Measurements from ENCODE around the gene HM13. TPM values are rescaled to one million over a fixed set of nuclear protein-coding genes. Genes with fewer than 3 reads are reported as not detected.
"Not testable (repeated sequence)": the region's sequence is repeated elsewhere in the genome, so short reads cannot be mapped to it uniquely, and the experiment has no call there.

The HM13 gene
- total RNA-seq, 1 donor from 2014 or later: 79.2 TPM

GRCh38 chr20:31542201-31542842 lies 28.1 kb downstream of the HM13 start:
- no peak for DNase-seq (ENCODE audit: low read depth)

DNA sequence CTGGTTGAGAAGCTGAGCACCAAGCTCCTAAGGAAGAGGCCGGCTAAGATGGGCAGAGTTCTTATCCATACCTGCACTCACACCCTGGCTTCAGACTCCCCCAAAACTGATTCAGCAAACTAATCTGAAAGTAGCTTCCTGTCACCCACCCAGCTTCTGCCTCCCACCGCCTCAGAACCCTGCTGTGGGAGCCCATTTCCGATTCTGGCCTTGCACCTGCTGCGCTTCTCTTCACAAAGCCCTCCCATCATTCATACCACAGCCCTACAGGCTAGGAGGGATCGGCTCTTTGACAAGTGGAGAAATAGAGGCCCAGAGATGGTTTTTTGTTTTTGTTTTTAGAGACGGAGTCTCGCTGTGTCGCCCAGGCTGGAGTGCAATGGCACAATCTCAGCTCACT lies 28.7 kb downstream of the HM13 start:
- no peak for DNase-seq (ENCODE audit: low read depth)

DNA sequence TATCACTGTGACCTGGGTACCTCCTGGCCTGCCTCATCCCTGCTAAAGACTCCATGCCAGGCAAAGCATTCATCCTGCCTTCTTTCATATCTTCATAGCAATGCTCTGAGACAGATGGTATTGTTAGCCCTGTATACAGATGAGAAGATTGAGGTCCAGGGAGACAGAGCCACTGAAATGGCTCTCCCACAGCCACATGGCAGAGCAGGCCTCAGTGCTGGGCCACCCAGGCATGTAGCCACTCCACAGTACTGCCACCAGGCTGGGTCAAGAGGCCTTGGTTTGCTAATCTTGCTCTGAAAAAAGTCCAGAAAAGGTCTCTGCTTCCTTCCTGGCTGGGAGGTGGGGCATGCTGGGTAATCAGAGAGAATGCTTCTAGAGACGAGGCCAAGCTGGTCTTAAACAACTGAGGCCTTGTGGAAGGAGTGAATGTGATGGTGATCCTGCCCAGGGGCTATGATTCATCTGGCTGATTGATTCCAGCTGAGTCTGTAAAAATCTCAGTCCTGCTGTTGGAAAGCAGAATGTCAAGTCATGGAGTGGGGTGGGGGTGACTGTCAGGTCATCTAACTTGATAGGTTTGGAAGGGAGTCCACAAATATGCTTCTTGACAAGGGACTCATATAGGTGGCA lies 29.8 kb downstream of the HM13 start:
- DNase-seq (ENCODE audit: low read depth): peak; percentile 75

DNA sequence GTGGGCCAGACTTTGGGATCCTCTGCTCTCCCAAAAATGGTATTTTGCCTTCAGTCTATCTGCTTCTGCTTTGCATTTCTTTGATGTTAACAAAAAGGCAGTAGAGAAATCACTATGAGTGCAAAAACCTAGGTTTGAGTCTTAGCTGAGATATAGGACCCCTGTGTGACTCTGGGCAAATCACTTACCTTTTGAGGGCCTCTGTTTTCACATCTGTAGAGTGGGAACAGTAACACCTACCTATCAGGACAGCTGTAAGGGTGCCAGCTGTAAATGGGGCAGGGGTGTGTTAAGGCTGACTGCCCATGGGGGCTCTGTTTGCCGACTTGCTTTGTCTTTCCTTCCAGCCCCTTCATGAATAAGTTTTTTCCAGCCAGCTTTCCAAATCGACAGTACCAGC lies 30.4 kb downstream of the HM13 start:
- no peak for DNase-seq (ENCODE audit: low read depth)

GRCh38 chr20:31545621-31546040 lies 31.4 kb downstream of the HM13 start:
- not testable (repeated sequence) for DNase-seq (ENCODE audit: low read depth)

DNA sequence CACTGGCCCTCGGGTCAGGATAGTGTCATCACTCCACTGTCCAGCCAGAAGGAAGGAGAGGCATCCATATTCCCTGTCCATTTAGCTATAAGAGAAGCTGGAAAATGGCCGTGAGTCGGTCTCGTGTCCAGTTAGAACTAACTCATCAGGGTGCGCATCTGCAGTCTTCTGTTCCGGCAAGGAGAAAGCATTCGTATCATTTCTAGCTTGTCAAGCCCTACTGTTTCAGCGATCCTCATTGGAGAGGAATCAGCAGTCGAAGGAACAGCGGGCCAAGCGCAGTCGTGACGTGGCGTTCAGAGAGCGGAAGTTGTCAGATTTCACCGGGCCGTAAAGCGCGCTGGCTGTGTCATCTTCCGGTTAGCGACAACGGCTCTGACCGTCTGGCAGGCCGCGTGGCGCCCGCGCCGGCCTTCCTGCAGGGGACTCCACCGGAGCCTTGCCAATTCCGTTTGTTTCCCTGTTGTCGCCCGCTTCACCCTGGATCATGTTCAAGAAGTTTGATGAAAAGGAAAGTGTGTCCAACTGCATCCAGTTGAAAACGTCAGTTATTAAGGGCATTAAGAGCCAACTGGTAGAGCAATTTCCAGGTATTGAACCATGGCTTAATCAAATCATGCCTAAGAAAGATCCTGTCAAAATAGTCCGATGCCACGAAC lies 32.9 kb downstream of the HM13 start:
- DNase-seq (ENCODE audit: low read depth): peak; percentile 91

DNA sequence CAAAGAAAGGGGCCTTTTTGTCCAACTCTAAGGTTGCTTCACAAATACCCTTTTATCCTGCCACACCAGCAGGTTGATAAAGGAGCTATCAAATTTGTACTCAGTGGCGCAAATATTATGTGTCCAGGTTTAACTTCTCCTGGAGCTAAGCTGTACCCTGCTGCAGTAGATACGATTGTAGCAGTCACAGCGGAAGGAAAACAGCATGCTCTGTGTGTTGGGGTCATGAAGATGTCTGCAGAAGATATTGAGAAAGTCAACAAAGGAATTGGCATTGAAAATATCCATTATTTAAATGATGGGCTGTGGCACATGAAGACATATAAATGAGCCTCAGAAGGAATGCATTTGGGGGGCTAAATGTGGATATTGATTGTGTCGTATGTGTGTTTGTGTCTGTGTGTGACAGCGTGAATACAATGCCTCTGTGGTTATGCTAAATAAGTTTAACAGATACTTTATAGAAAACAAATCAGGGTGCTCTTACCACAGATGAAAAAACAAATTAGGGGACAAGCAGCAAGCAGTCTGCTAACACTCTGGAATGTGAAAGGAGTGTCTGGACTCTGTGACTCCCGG lies 33.6 kb downstream of the HM13 start:
- DNase-seq (ENCODE audit: low read depth): no peak

DNA sequence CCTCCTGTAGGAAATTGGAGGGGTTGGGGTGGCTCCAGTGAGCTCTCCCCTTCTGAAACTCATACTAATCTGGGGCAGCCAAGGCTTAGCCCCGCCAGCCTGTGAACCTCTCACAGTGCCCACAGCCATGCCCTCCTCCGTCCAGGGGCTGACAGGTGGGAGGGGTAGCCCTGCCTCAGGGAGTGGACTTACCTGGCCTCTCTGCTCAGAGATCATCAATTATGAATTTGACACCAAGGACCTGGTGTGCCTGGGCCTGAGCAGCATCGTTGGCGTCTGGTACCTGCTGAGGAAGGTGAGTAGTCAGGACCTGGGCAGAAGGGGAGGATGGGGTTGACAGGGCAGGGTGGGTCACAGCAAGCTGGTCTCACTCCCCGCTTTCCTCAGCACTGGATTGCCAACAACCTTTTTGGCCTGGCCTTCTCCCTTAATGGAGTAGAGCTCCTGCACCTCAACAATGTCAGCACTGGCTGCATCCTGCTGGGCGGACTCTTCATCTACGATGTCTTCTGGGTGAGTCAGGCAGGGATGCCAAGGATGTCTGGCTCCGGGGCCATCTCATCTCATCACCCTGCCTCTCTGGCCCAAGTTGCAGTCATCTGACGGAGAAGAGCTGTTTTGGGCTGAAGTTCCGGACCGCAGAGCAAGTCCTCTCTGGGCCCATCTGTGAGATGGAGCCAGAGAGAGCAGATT lies 34.7 kb downstream of the HM13 start:
- DNase-seq (ENCODE audit: low read depth): no peak

- DNase-seq (ENCODE audit: low read depth): no peak
These were observed 35.3 kb downstream of the HM13 start for GRCh38 chr20:31549513-31549880.

- DNase-seq (ENCODE audit: low read depth): no peak
These were observed 35.9 kb downstream of the HM13 start for GRCh38 chr20:31550099-31550498.

DNA sequence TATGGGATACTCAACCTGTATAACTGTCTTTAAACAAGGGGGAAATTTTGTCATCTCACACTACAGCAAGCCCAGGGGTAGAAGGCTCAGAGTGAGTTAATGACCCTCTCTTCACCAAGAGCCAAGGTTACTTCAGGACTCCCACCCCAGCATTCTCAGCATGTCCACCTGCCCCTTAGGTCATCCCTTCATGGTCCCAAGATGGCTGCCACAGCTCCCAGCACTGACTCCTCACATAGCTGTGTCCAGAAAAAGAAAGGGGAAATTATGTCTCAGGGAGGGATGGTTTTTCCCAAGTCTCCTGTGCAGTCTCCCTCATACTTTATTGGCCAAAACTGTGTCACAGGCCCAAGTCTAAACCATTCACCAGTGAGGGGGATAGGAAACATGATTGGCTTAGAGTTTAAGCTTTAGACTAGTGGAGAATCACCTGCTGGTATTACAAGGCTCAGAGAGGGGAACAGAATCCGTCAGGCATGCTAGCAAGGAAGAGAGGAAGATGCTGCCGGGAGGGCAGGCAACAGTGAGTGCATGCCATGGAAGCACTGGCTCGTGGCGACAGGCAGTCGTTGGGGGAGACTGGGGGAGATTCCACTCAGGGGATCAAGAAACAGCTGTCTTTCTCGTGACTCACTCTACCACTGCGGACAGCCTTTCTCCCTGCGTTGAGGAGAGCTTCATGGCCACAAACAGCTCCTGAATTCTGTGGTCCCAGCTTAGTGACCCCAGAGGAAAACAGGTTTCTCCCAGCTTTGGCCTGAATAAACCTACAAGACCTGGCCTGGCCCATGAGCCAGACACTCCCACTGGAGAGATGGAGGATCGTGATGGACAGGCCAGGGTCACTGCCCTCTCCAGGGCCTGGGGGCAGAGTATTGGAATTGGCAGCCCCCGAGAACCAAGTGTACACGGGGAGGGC lies 37.2 kb downstream of the HM13 start:
- DNase-seq (ENCODE audit: low read depth): peak; percentile 99

DNA sequence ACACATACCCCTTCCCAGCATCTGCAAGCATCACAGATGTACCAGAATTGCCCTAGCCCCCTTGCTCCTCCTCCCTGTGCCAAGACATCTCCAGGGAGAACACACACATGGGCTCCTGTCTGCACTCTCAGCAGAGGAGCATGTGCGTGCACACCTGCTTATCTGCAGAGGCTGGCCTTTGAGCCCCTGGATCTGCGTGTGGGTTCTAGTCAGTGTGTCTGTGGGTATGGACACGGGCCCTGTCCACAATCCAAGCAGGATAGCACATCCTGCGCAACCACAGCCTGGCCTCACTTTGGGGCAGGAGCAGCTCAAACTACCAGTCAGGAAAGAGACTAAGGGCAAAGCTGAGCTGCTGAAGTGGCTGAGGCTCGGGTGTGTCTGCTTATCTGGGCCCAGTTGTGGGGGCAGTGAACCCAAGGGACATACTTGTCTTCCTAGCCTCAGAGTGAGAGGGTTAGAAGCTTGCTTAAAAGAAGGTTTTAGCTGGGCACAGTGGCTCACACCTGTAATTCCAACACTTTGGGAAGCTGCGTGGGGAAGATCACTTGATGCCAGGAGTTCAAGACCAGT lies 41.0 kb downstream of the HM13 start:
- DNase-seq (ENCODE audit: low read depth): no peak

GRCh38 chr20:31559704-31560093 lies 45.5 kb downstream of the HM13 start:
- DNase-seq (ENCODE audit: low read depth): no peak

GRCh38 chr20:31560094-31560745 lies 46.0 kb downstream of the HM13 start:
- DNase-seq (ENCODE audit: low read depth): peak; percentile 75

GRCh38 chr20:31560746-31561598 lies 46.7 kb downstream of the HM13 start:
- DNase-seq (ENCODE audit: low read depth): peak; percentile 94

DNA sequence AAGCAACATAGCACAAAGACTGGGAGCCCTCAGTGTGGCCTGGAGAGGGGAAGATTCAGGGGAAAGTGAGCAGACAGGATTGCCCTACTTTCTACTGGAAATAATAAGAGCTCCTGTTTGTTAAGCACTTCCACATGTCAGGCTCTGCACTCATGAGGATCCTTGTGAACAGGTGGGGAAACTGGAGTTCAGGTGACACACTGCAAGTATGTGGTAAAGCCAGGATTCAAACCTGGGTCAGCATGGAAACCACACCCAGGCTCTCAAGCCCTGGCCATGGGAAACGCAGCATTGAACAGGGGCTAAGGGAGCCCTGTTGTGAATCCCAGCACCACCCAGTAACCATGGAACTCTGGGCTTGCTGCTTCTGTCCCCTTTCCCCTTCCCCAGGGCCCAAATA lies 48.0 kb downstream of the HM13 start:
- no peak for DNase-seq (ENCODE audit: low read depth)

DNA sequence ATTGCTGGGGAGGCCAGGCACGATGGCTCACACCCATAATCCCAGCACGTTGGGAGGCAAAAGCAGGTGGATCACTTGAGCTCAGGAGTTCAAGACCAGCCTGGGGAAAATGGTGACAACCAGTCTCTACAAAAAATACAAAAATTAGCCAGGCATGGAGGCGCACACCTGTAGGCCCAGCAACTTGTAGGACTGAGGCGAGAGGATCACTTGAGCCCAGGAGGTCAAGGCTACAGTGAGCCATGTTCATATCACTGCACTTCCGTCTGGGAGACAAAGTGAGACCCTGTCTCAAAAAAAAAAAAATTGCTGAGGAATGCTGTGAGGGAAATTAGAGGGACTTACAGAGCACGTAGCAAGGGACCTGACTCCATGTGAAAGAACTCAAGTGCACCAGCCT lies 50.0 kb downstream of the HM13 start:
- DNase-seq (ENCODE audit: low read depth): no peak

DNA sequence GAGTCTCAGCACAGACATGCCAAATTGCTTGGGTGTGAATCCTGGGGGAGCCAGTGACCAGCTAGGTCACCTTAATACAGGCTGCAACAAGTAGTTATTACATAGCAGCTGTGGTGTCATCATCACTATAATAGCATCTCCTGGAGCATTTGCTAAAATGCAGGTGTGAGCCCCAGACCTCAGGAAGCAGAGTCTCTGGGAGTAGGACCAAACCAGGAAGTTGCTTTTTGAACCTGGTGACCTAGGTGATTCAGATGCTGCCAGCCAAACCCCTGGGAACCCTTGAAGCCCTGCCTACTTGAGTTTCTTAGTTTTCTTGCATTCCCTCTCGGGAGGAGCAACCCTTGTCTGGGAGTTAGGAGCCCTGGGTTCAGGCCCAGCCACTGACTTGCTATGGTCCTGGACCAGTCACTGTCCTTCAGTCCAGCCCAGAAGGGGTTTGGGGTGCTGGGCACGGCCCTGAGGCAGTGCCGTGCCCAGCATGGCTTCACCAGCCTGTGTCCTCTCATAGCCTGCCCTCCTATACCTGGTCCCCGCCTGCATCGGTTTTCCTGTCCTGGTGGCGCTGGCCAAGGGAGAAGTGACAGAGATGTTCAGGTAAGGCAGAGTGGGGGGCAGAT lies 51.6 kb downstream of the HM13 start:
- no peak for DNase-seq (ENCODE audit: low read depth)

DNA sequence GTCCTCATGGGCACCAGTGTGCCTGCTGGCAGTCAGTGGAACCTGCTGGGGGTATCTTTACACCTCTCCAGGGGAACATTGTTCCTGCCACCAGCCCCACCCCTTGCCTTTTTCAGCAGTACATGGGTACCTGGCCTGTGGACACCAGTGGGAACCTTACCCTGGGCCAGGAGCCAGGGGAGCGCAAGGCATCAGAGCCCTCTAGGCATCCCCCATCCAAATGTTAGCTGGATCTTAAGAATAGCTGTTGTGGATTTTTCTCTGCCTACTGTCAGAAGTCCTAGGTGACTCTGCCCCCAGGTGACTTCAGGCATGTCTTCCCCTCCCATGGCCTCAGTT lies 52.0 kb downstream of the HM13 start:
- no peak for DNase-seq (ENCODE audit: low read depth)

Measured in myocyte (in vitro differentiated cells).